Motor neuron (in vitro differentiated cells): ENCODE measurements around the gene IGSF5. TPM values are rescaled to one million over a fixed set of nuclear protein-coding genes. Genes with fewer than 3 reads are reported as not detected.
"Not testable (repeated sequence)": the region's sequence is repeated elsewhere in the genome, so short reads cannot be mapped to it uniquely, and the experiment has no call there.

Experiments used
- ATAC-seq, 8 experiments: fragments of 200-7000 bp; cut with Tn5 transposase; replicated peaks in 6 of 8; 2 replicates each; pipeline ENCODE4 v1.8.0; 2021; ENCODE audit warnings: mild to moderate bottlenecking in 8 of 8, moderate library complexity in 8 of 8
- H3K27ac ChIP-seq, 2 donors: fragments of 250-450 bp; sonication (Bioruptor Pico); 2 replicates each; pipeline ENCODE4 v1.9.0; 2021; ENCODE audit warnings: antibody characterized with exemption in 2 of 2, mild to moderate bottlenecking in 2 of 2, moderate library complexity in 1 of 2
- H3K4me1 ChIP-seq, 2 donors: fragments of 250-450 bp; sonication (Bioruptor Pico); replicated peaks in 1 of 2; 2 replicates each; pipeline ENCODE4 v1.6.1; 2021; ENCODE audit warnings: antibody characterized with exemption in 2 of 2, mild to moderate bottlenecking in 2 of 2, moderate library complexity in 1 of 2
- H3K4me3 ChIP-seq, 5 donors: fragments of 250-450 bp; sonication (Bioruptor Pico); 2 replicates each; pipeline ENCODE4 v1.9.0; 2021; ENCODE audit warnings: antibody characterized with exemption in 5 of 5, mild to moderate bottlenecking in 5 of 5, moderate library complexity in 4 of 5
- WGBS, 10 experiments: fragments of 450-650 bp; shearing (Covaris generic); methylation state at CpG; one replicate each; pipeline ENCODE4 v1.0.0; 2022; 5-methylcytosine and 5-hydroxymethylcytosine counted together
- in situ Hi-C, 9 experiments: fragments of 400-800 bp; cut with MboI; loops; one replicate each; pipeline ENCODE4 v1.15.0; 2021; ENCODE audit warnings: low sequenced_read_pairs in 9 of 9, low pct_unique_long_range_greater_than_20kb in 2 of 9; ENCODE audit not compliant: unreplicated experiment in 9 of 9
- total RNA-seq, 8 experiments: library from RNA; unstranded; fragments of 300-600 nt; gene quantifications; 2 replicates each; pipeline versions ENCODE4 v1.2.3 to v1.2.4, GENCODE V29; 2022

IGSF5 gene
- 1 to 10 TPM in 1 of 8 experiments, under 1 TPM in 5, not detected in 2; 0.54 to 6.1 (median 0.72) TPM for total RNA-seq

GRCh38 chr21:39744883-39745282 is at the start of gene IGSF5:
Gene IGSF5, plus strand, starts transcription at chr21:39745183. Its CDS starts 327 bp downstream, at chr21:39745510.
- H3K27ac ChIP-seq, H3K4me3 ChIP-seq, in situ Hi-C loops, ATAC-seq, H3K4me1 ChIP-seq: not testable (repeated sequence)
- WGBS, 10 experiments, result 4 to 100% (median 67%) methylated on average over 1 to 4 of the region's 4 CpGs; no CpG with 5 or more reads in 1 of the 10 experiments

- no peak overlapping the region for H3K4me3 ChIP-seq
- in situ Hi-C loops, result no loop called here
- no peak overlapping the region for H3K27ac ChIP-seq
- H3K4me1 ChIP-seq, result peaks cover 0 to 10% of the 10 kb centered on the region in 2 donors
- WGBS, 10 experiments, result 0 to 96% (median 82%) methylated on average over 1 to 7 of the region's 7 CpGs; no CpG with 5 or more reads in 3 of the 10 experiments
- no peak for ATAC-seq
Observed at GRCh38 chr21:39696196-39696595, 48.8 kb upstream of the IGSF5 start.

DNA sequence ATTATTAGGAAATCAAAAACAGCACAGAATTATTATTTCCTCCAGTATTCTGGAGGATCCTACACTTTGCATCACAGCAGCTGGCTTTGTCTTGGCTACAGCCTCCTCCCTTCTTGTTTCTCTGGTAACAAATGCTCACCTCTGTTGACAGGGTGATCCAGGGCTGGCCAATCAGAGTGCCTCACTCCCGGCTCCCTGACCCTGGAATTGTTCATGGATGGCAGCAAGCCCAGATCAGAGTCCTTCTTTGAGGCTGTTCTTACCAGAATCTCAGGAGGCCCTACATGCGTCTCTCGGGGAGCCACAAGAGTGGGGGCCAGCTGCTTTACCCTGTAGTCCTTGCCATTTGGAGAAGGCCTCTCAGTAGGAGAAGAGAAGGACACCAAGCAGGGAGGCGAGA is 48.4 kb upstream of the IGSF5 start:
- Histone ChIP-seq H3K27ac (no peak overlapping the region), H3K4me3 (no peak overlapping the region), H3K4me1 (peaks cover 0 to 10% of the 10 kb centered on the region in 2 donors)
- no CpG with 5 or more reads among the region's 4 CpGs for WGBS, 10 experiments
- in situ Hi-C loops, result no loop called here
- ATAC-seq, result peak in 4 of 8 experiments; percentile 16 to 99 (median 88)

GRCh38 chr21:39700318-39700717 is 44.7 kb upstream of the IGSF5 start:
- Histone ChIP-seq H3K4me1 (peaks cover 0 to 10% of the 10 kb centered on the region in 2 donors), H3K27ac (no peak overlapping the region), H3K4me3 (no peak overlapping the region)
- WGBS, 10 experiments, result 0 to 100% (median 56%) methylated on average over 1 to 2 of the region's 2 CpGs; no CpG with 5 or more reads in 7 of the 10 experiments
- ATAC-seq, result no peak
- in situ Hi-C loops, result loop anchor here in 4 of 9 experiments (25.0 kb wide), 1 partner anchor 188 kb away; no protein-coding TSS in a partner anchor

- 0 to 80% (median 14%) methylated on average over 1 of the region's 1 CpG; no CpG with 5 or more reads in 3 of the 10 experiments for WGBS, 10 experiments
- no peak overlapping the region for H3K27ac ChIP-seq
- in situ Hi-C loops, result loop anchor here in 4 of 9 experiments (25.0 kb wide), 1 partner anchor 191 kb away; no protein-coding TSS in a partner anchor
- H3K4me1 ChIP-seq, result no peaks in the 10 kb centered on the region
- ATAC-seq, result no peak
- no peak overlapping the region for H3K4me3 ChIP-seq
Observed at GRCh38 chr21:39703578-39703977, 41.4 kb upstream of the IGSF5 start.

- WGBS, 10 experiments, result 31 to 100% (median 75%) methylated on average over 1 to 2 of the region's 2 CpGs; no CpG with 5 or more reads in 3 of the 10 experiments
- in situ Hi-C loops, result loop anchor here in 4 of 9 experiments (25.0 kb wide), 1 partner anchor 194 kb away; no protein-coding TSS in a partner anchor
- no peak overlapping the region for H3K27ac ChIP-seq
- no peak for ATAC-seq
- no peak overlapping the region for H3K4me3 ChIP-seq
- no peaks in the 10 kb centered on the region for H3K4me1 ChIP-seq
Observed at GRCh38 chr21:39705849-39706248, 39.1 kb upstream of the IGSF5 start.

DNA sequence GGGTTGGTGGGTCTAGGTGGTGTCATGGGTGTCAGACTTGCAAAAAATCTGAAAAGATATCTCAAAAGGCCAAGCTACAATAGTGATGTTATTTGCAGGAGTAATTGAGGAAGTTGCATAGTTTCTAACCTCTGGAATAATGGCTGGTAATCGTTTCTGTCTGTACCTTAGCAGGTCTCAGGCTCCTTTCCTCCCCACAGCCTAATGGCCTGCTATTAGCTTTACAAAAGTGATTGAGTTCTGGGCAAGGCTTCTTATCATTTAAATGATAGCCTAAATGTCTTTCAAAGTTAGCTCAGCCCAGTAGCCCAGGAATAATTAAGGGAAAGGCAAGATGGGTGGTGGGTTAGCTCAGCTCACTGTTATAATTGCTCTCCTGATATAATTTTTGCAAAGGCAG is 37.7 kb upstream of the IGSF5 start:
- no peak for ATAC-seq
- Histone ChIP-seq H3K27ac (no peak overlapping the region), H3K4me3 (no peak overlapping the region), H3K4me1 (no peaks in the 10 kb centered on the region)
- in situ Hi-C loops, result loop anchor here in 4 of 9 experiments (25.0 kb wide), 1 partner anchor 195 kb away; no protein-coding TSS in a partner anchor
- 0 to 20% (median 0%) methylated on average over 1 of the region's 1 CpG; no CpG with 5 or more reads in 5 of the 10 experiments for WGBS, 10 experiments

DNA sequence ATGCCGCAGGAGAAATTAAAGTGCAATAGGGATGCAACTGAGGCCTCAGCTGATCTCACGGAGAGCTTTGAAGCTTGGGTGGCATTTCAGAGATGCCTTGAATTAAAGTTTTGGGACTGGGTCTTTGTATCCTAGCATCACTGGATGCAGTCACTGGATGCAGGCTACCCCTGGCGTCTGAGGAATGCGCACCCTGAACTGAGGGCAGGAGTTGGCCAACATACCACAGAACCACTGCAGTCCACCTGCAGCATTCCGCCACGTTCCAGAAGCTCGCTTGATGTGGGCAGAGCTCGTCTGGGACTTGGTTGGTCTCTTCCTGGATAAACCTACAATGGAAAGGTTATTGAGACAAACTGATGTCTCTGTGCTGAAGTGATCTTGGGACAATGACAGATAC is 34.1 kb upstream of the IGSF5 start:
- 21 to 100% (median 93%) methylated on average over 2 to 7 of the region's 8 CpGs; no CpG with 5 or more reads in 5 of the 10 experiments for WGBS, 10 experiments
- Histone ChIP-seq H3K27ac (no peak overlapping the region), H3K4me3 (no peak overlapping the region), H3K4me1 (no peaks in the 10 kb centered on the region)
- in situ Hi-C loops, result loop anchor here in 5 of 9 experiments (10.0 to 25.0 kb wide), 2 partner anchors 196 to 199 kb away; no protein-coding TSS in a partner anchor
- no peak for ATAC-seq

- H3K4me3 ChIP-seq, result no peak overlapping the region
- no peaks in the 10 kb centered on the region for H3K4me1 ChIP-seq
- H3K27ac ChIP-seq, result no peak overlapping the region
- WGBS, 10 experiments, result 14 to 77% (median 26%) methylated on average over 1 to 6 of the region's 7 CpGs; no CpG with 5 or more reads in 5 of the 10 experiments
- in situ Hi-C loops, result loop anchor here in 5 of 9 experiments (10.0 to 25.0 kb wide), 2 partner anchors 197 to 200 kb away; no protein-coding TSS in a partner anchor
- no peak for ATAC-seq
Observed at GRCh38 chr21:39712273-39712672, 32.7 kb upstream of the IGSF5 start.

- Histone ChIP-seq H3K4me1 (no peaks in the 10 kb centered on the region), H3K4me3 (no peak overlapping the region), H3K27ac (no peak overlapping the region)
- in situ Hi-C loops, result loop anchor here in 5 of 9 experiments (10.0 to 25.0 kb wide), 2 partner anchors 198 to 201 kb away; no protein-coding TSS in a partner anchor
- WGBS, 10 experiments, result 29 to 100% (median 68%) methylated on average over 1 to 2 of the region's 3 CpGs; no CpG with 5 or more reads in 4 of the 10 experiments
- peak in 1 of 8 experiments; percentile 23 for ATAC-seq
Observed at GRCh38 chr21:39712976-39713375, 32.0 kb upstream of the IGSF5 start.

DNA sequence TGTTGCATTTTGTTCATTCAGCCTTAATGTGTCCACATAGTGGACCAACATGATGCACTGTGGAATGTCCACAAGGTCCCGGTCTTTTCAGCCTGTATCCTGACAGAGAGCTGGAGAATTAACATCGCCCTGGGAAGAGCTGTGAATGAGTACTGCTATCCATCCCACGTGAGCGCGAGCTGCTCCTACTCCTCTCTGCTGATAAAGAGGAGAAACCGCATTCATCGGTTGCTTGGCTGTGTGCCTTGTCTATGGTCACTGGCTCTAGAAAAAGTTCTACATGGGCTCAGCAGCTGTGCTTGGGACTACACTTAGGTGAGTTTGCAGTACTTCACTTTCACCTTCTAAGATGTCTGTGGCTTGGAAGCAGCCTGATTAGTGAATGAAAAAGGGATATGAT is 31.1 kb upstream of the IGSF5 start:
- H3K27ac ChIP-seq, result no peak overlapping the region
- in situ Hi-C loops, result loop anchor here in 5 of 9 experiments (10.0 to 25.0 kb wide), 2 partner anchors 199 to 202 kb away; no protein-coding TSS in a partner anchor
- ATAC-seq, result no peak
- WGBS, 10 experiments, result 46 to 100% (median 76%) methylated on average over 1 to 7 of the region's 7 CpGs; no CpG with 5 or more reads in 4 of the 10 experiments
- H3K4me3 ChIP-seq, result no peak overlapping the region
- H3K4me1 ChIP-seq, result no peaks in the 10 kb centered on the region

DNA sequence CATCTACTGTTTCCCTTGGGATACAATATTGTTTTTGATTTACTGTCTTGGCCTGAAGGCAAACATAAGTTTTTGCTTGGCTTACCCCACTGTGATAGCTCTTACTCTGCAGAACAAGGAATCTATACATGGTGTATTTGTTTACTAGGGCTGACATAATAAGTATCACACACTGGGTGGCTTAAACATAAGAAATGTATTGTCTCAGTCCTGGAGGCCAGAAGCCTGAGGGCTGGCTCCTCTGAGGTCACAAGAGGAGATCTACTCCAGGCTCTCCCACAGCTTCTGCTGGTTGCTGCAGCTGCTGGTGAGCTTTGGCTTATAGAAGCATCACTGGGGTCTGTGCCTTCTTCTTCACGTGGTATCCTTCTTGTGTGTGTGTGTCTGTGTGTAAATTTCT is 30.7 kb upstream of the IGSF5 start:
- WGBS, 10 experiments, result 0 to 89% (median 67%) methylated on average over 1 of the region's 1 CpG; no CpG with 5 or more reads in 5 of the 10 experiments
- in situ Hi-C loops, result loop anchor here in 5 of 9 experiments (10.0 to 25.0 kb wide), 2 partner anchors 200 to 202 kb away; no protein-coding TSS in a partner anchor
- Histone ChIP-seq H3K4me3 (no peak overlapping the region), H3K4me1 (no peaks in the 10 kb centered on the region), H3K27ac (no peak overlapping the region)
- no peak for ATAC-seq

DNA sequence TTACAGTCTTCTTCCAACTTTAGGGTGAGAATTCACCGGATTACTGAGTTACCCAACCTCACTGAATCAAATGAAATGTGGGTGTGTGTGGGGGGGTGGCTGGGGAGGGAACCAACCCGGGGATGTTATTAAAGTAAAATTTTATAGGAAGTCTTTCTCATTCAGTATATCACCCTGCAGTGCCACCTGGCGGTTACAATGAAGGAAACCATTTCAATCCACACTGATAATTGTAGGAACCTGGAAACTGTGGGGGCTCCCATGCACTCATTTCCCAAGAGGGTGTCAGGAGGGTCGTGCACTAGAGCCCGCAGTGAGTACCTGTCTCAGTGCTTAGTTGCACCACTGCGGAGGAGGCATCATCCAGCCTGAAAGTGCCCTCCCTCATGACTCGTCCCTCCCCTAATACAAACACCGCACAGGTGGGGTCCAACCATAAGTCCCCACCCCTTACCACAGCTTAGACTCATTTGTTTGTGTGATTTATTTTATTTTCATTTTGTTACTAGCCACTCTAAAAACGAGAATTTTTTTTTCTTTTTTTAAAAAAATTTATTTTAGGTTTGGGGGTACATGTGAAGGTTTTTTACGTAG is 29.1 kb upstream of the IGSF5 start:
- WGBS, 10 experiments, result 20 to 78% (median 47%) methylated on average over 2 to 10 of the region's 10 CpGs
- Histone ChIP-seq H3K4me3 (no peak overlapping the region), H3K4me1 (no peaks in the 10 kb centered on the region), H3K27ac (no peak overlapping the region)
- ATAC-seq, result peak in 5 of 8 experiments; percentile 27 to 52 (median 39)
- in situ Hi-C loops, result loop anchor here in 5 of 9 experiments (10.0 to 25.0 kb wide), 2 partner anchors 201 to 204 kb away; no protein-coding TSS in a partner anchor
